SH-SY5Y (cell line): Measurements from ENCODE around the gene RUNX3.

Source experiments
- GATA2 ChIP-seq: IDR thresholded peaks from 2 replicates; pipeline ENCODE4 v1.6.1; 2011; ENCODE audit warnings: mild to moderate bottlenecking, low read depth, low read length
- GATA3 ChIP-seq: IDR thresholded peaks from 2 replicates; pipeline ENCODE4 v1.6.1; 2011; ENCODE audit warnings: low read depth, mild to moderate bottlenecking, low read length, moderate library complexity

The RUNX3 gene

GRCh38 chr1:24874056-24874455, 56.0 kb downstream of the RUNX3 start:
- TF ChIP-seq GATA3 (no peak), GATA2 (no peak)

- no peak for TF ChIP-seq GATA2
- TF ChIP-seq GATA3, result no peak
Observed at GRCh38 chr1:24873148-24873547, 56.9 kb downstream of the RUNX3 start.

DNA sequence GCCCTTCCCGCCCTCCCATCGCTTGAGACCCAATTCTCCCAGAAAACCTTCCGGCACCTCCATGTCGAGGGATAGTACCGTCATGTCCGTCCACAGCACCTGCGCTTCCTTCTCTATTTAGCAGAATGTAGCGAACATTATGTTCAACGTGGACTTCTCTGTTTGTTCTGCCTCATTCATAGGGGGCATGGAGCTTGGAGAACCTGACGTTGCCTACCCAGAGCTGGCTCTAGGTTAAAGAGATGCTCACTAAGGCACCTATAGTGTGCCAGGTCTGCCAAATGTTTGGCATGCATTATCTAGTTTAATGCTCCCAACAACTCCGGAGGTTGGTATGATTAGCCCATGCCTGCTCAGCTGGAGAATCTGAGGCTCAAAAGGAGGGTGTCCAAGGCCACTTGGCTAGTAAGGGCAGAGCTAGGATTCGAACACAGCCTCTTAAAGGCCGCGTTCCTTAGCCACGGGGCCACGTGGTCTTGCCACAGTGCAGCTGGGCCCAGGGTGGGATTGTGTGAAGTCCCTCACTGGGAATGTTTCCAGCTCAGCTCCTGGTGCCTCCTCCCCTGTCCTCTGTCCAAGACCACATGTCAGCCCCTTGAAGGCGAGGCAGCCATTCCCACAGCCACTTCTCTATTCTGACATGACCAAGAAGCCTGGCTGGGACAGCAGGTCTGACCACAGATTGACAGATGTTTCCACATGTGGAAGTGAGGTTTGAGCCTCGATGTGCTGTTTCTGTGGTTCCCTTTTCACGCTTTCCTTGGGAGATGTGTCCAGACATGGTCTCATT, 57.8 kb downstream of the RUNX3 start:
- TF ChIP-seq GATA2 (no peak), GATA3 (no peak)

GRCh38 chr1:24871306-24871901, 58.7 kb downstream of the RUNX3 start:
- TF ChIP-seq GATA3 (no peak), GATA2 (no peak)

GRCh38 chr1:24870551-24871195, 59.4 kb downstream of the RUNX3 start:
- TF ChIP-seq GATA3 (no peak), GATA2 (no peak)

- TF ChIP-seq GATA3 (no peak), GATA2 (no peak)
Observed at GRCh38 chr1:24868016-24868875, 61.8 kb downstream of the RUNX3 start.

- no peak for TF ChIP-seq GATA2
- TF ChIP-seq GATA3, result no peak
Observed at GRCh38 chr1:24867084-24867870, 62.8 kb downstream of the RUNX3 start.

GRCh38 chr1:24866211-24867083, 63.6 kb downstream of the RUNX3 start:
- TF ChIP-seq GATA3 (no peak), GATA2 (no peak)

GRCh38 chr1:24865587-24865986, 64.5 kb downstream of the RUNX3 start:
- TF ChIP-seq GATA3, result no peak
- TF ChIP-seq GATA2, result no peak

DNA sequence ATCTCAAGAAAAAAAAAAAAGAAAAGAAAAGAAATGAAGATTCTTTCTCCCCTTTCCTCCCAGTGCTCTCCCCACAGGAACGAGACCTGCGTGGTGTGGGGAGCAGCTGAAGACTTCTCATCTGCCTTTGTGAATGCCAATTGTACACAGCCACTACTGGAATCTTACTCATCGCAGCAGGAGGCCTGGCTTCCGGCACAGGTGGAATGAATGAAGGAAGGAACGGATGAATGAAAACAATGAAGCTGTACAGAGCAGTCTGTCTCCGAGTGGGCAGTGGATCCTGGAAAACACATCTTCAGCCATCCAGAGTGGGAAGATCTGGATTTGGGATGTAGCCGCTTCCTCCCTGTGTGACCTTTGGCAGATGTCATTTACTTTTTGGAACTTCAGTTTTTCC, 64.9 kb downstream of the RUNX3 start:
- TF ChIP-seq GATA2 (no peak), GATA3 (no peak)

DNA sequence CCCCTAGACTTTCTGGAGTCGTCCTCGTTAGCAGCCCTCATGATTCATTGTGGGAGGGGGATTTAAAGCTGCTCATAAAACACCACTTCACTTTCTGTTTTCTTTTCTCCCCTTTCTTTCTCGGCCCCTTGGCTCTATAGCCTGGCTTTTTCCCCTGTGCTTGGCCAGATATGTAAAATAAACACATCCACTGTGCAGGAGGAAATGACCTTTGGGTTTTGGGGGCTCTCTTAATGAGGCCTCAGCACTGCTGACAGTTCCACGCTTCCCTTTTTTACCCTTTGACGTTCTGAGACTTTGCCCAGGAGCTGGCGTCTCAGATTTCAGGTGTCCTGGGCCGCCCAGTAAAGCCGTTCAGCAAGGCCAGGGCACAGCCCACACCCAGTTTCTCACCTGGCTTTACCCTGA, 65.7 kb downstream of the RUNX3 start:
- TF ChIP-seq GATA2, result no peak
- TF ChIP-seq GATA3, result no peak

DNA sequence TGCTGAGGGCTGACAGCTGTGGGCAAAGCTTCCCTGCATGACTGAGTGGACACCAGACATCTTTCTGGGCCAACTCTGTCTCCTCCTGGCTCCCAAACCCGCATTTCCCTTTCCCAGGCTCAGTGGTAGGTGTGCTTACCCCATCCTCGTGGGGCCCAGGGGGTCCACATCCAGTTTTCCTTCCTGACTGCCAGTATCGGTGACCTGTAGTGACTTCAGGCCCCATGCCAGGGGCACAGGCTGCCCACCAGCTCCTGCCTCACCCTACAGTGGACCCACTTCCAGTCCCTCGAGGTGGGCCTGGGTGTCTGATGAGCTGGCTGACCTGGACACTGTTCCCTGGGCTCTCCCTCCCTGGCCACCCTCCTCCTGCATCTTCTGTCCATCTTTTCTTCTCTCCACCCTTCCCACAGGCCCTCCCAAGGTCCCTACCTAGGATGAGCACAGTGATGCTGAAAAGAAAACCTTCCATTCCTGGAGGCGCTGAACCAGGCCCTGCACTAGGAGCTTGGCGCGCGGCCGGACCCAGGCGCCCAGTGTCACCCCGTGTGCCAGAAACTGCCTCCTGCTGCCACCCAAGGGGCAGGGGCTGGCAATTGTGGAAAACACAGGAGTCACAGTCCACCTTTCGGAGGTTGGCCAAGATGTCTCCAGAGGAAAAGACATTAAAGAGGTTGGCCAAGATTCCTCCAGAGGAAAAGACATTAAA, 67.1 kb downstream of the RUNX3 start:
- TF ChIP-seq GATA2 (no peak), GATA3 (no peak)

DNA sequence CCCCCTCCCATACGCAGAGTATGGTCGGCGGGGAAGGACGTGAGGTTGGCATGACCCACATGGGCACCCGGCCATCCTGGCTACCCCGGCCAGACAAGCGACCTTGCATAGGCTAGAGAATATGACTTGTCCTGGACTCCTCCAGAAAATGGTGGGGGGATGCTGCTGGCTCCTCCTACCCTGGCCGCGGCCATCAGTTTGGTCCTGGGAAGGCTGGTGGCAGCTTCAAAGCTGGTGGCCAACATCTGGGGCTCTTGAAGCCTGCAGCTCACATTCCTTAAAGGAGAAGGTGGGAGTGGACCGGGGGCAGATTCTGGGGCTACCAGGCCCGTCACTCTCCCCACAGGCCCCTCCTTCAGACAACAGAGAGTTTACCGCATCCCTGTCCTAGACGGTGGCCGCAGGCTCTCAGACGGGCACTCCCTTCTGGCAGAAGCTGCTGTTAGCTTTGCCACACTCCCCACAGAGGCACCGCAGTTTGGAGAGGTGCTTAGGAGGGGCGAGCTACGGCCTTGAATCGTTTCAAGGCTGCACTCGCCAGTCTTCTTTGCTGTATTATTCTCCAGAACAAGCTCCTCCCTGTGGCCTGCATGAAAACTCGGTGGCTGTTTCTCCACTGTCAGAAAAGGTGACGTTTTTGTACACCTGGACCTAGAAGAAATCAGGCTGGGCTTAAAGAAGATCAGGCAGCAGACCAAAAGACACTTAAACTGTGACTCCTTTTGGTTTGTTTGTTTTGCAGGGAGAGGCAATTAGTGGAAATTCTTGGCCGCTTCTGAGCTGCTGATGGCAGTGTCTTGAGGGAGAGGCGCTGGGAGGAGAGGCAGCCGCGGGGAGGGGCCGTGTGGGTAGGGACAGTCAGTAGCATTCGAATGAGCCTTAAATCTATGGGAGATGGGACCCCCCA, 68.0 kb downstream of the RUNX3 start:
- TF ChIP-seq GATA2, result no peak
- no peak for TF ChIP-seq GATA3
